Karpas-422 (cell line): ENCODE measurements around the gene TMEM40. TPM values are rescaled to one million over a fixed set of nuclear protein-coding genes. Genes with fewer than 3 reads are reported as not detected.
"Not testable (repeated sequence)": the region's sequence is repeated elsewhere in the genome, so short reads cannot be mapped to it uniquely, and the experiment has no call there.

Experiments used
- DNase-seq: peaks from one replicate; pipeline ENCODE4 v3.0.0-alpha.2; 2015
- H2AFZ ChIP-seq: fragments of 200-600 bp; sonication (generic); 2 replicates; pipeline ENCODE4 v1.6.1; 2014; ENCODE audit warnings: antibody characterized with exemption, low read length, mixed read lengths
- H3K27ac ChIP-seq: fragments of 200-600 bp; sonication (generic); 2 replicates; pipeline ENCODE4 v1.5.1; 2014; ENCODE audit warnings: mild to moderate bottlenecking, low read length, moderate library complexity
- H3K27me3 ChIP-seq: fragments of 200-600 bp; sonication (generic); 2 replicates; pipeline ENCODE4 v1.6.1; 2014; ENCODE audit warnings: low read length, mixed read lengths
- H3K36me3 ChIP-seq: fragments of 200-600 bp; sonication (generic); 2 replicates; pipeline ENCODE4 v1.6.1; 2014; ENCODE audit warnings: low read length, mixed read lengths; ENCODE audit not compliant: insufficient read depth
- H3K4me1 ChIP-seq: fragments of 200-600 bp; sonication (generic); 2 replicates; pipeline ENCODE4 v1.6.1; 2014; ENCODE audit warnings: mild to moderate bottlenecking, low read length, mixed read lengths
- H3K4me2 ChIP-seq: fragments of 200-600 bp; sonication (generic); 2 replicates; pipeline ENCODE4 v1.6.1; 2014; ENCODE audit warnings: low read length, low read depth, mild to moderate bottlenecking; ENCODE audit not compliant: poor library complexity, severe bottlenecking
- H3K4me3 ChIP-seq: fragments of 200-600 bp; sonication (generic); 2 replicates; pipeline ENCODE4 v1.5.1; 2014; ENCODE audit warnings: mild to moderate bottlenecking, antibody characterized with exemption, low read length, mixed read lengths
- H3K79me2 ChIP-seq: fragments of 200-600 bp; sonication (generic); 2 replicates; pipeline ENCODE4 v1.6.1; 2014; ENCODE audit warnings: mild to moderate bottlenecking, low read length, mixed read lengths
- H3K9ac ChIP-seq: fragments of 200-600 bp; sonication (generic); 2 replicates; pipeline ENCODE4 v1.6.0; 2014; ENCODE audit warnings: low read length
- H3K9me2 ChIP-seq: fragments of 200-600 bp; sonication (generic), shearing (Covaris generic); replicated peaks from 2 replicates; pipeline ENCODE4 v1.6.0; 2014; ENCODE audit warnings: mild to moderate bottlenecking, low read length, moderate library complexity; ENCODE audit not compliant: insufficient read depth
- H3K9me3 ChIP-seq: fragments of 300-700, 200-600 bp; sonication (generic); 2 replicates; pipeline ENCODE4 v1.6.1; 2014; ENCODE audit warnings: low read length, mixed read lengths
- H4K20me1 ChIP-seq: fragments of 200-600 bp; sonication (generic); 2 replicates; pipeline ENCODE4 v1.6.1; 2014; ENCODE audit warnings: mild to moderate bottlenecking, antibody characterized with exemption, low read length, low read depth; ENCODE audit not compliant: insufficient read depth
- total RNA-seq: library from RNA; depleted of rRNA; stranded (reverse); fragments of >200 nt; shearing (Covaris generic); gene quantifications from 2 replicates; pipeline ENCODE4 v1.2.3, GENCODE V29; 2014; ENCODE audit warnings: low replicate concordance

The TMEM40 gene
- total RNA-seq, 1 experiment from 2014 or later = 0.26 TPM

DNA sequence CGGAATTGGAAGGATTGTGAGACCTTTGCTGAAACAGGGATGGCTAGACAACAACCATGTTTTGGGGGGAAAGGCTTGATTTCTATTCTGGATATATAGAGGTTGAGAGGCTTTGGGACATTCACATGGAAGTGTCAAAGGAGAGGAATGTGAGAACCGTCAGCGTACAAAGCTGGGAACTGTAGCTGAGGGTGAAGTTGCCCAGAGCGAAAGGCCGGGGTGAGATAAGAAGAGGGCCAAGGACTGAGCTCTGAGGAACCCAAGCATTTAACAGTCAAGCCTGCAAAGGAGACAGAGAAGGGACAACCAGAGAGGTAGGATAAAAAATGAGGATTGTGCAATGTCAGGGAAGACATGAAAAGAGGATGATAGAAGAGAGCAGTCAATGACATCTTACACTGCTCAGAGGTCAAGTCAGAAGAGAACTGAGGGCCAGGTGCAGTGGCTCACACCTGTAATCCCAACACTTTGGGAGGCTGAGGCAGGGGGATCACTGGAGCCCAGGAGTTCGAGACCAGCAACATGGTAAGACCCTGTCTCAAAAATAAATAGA is 53.6 kb downstream of the TMEM40 start:
- H2AFZ ChIP-seq = no peak overlapping the region
- no peaks in the 10 kb centered on the region for H3K79me2 ChIP-seq
- H3K9ac ChIP-seq = no peak overlapping the region
- no peak overlapping the region for H3K4me2 ChIP-seq
- H3K4me1 ChIP-seq = peaks cover 10% of the 10 kb centered on the region
- H3K4me3 ChIP-seq = no peak overlapping the region
- no peaks in the 10 kb centered on the region for H3K36me3 ChIP-seq
- H3K9me2 ChIP-seq = no peaks in the 10 kb centered on the region
- DNase-seq = no peak
- H3K27ac ChIP-seq = no peak overlapping the region
- no peaks in the 10 kb centered on the region for H3K9me3 ChIP-seq
- H4K20me1 ChIP-seq = no peaks in the 10 kb centered on the region
- H3K27me3 ChIP-seq = no peaks in the 10 kb centered on the region

DNA sequence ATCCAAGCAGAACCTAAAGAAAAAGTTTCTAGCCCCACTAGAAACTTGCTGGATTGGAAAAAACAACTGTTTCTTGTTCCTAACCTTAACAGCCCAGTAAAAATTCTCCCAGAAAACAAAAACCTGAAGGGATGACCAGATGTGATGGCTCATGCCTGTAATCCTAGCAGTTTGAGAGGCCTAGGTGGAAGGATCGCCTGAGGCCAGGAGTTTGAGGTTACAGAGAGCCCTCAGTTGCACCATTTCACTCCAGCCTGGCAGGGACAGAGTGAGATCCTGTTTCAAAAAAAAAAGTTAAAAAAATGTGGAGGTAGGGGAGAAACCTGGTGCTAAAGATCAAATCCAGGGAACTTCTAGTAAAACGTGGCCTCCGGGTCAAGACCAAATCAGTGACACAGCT is 56.6 kb downstream of the TMEM40 start:
- H3K9me2 ChIP-seq = no peaks in the 10 kb centered on the region
- H3K79me2 ChIP-seq = no peaks in the 10 kb centered on the region
- no peaks in the 10 kb centered on the region for H4K20me1 ChIP-seq
- no peaks in the 10 kb centered on the region for H3K27me3 ChIP-seq
- no peak overlapping the region for H3K4me2 ChIP-seq
- no peak for DNase-seq
- H3K27ac ChIP-seq = no peak overlapping the region
- H3K4me3 ChIP-seq = no peak overlapping the region
- H2AFZ ChIP-seq = no peak overlapping the region
- H3K9ac ChIP-seq = no peak overlapping the region
- no peaks in the 10 kb centered on the region for H3K36me3 ChIP-seq
- no peaks in the 10 kb centered on the region for H3K4me1 ChIP-seq
- H3K9me3 ChIP-seq = no peaks in the 10 kb centered on the region

DNA sequence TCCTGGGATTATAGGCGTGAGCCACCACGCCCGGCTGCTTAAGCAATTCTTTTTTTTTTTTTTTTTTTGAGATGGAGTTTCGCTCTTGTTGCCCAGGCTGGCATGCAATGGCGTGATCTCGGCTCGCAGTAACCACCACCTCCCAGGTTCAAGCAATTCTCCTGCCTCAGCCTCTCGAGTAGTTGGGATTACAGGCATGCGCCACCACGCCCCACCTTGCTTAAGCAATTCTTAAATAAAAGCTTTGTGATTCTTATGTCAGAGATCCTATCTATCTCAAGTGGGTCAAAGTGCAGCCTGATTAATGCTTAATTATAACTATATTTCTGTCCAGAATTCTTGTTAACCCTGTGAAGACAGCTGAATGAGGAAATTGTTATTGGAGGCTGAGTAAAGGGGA is 57.5 kb downstream of the TMEM40 start:
- not testable (repeated sequence) for H3K4me2 ChIP-seq, H3K9me3 ChIP-seq, H3K36me3 ChIP-seq, DNase-seq, H3K27me3 ChIP-seq, H3K4me1 ChIP-seq, H4K20me1 ChIP-seq, H3K4me3 ChIP-seq, H2AFZ ChIP-seq, H3K27ac ChIP-seq, H3K9ac ChIP-seq, H3K79me2 ChIP-seq, H3K9me2 ChIP-seq

DNA sequence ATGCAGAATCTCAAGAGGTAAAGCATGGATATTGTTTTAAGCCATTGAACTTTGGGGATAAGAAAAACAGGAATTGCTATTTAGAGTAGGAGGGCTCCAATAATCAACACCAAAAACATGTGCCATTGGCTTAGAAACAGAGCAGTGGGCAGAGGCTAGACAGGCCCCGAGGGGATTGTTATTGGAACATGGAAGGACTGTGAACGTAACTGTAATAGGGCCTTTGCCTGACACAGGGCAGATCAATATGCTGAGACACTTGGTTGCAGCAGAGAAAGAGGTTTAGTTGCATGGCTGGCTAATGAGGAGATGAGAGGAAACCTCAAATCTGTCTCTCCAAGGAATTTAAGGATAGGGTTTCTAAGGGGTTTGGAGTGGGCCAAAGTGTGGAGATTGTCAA is 58.3 kb downstream of the TMEM40 start:
- Histone ChIP-seq H3K27ac (no peak overlapping the region), H3K9me3 (no peaks in the 10 kb centered on the region), H3K4me2 (no peak overlapping the region), H3K79me2 (no peaks in the 10 kb centered on the region), H3K4me3 (no peak overlapping the region), H3K27me3 (no peaks in the 10 kb centered on the region), H2AFZ (no peak overlapping the region), H3K4me1 (no peaks in the 10 kb centered on the region), H3K9me2 (no peaks in the 10 kb centered on the region), H4K20me1 (no peaks in the 10 kb centered on the region), H3K36me3 (no peaks in the 10 kb centered on the region), H3K9ac (no peak overlapping the region)
- no peak for DNase-seq

DNA sequence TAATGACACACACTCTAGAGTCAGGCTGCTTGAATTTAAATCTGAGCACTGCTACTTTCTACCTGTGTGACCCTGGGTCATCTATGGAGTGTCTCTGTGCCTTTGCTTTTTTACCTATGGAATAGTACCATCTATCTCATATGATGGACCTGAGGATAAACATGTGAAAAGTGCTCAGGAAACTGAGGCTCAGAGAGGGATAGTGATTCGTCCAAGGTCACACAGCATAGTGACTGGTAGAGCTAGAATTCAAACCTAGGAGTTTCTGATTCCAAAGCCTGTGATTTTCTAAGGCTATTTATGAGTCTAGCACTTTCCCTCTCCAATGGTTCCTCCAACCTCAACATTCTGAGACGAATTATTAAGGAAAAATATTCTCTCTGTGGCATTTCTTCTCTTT is 63.1 kb downstream of the TMEM40 start:
- Histone ChIP-seq H3K27ac (no peak overlapping the region), H3K4me1 (no peaks in the 10 kb centered on the region), H4K20me1 (no peaks in the 10 kb centered on the region), H2AFZ (no peak overlapping the region), H3K4me3 (no peak overlapping the region), H3K9me2 (no peaks in the 10 kb centered on the region), H3K36me3 (no peaks in the 10 kb centered on the region), H3K9ac (no peak overlapping the region), H3K27me3 (no peaks in the 10 kb centered on the region), H3K4me2 (no peak overlapping the region), H3K79me2 (no peaks in the 10 kb centered on the region), H3K9me3 (no peaks in the 10 kb centered on the region)
- DNase-seq = no peak

DNA sequence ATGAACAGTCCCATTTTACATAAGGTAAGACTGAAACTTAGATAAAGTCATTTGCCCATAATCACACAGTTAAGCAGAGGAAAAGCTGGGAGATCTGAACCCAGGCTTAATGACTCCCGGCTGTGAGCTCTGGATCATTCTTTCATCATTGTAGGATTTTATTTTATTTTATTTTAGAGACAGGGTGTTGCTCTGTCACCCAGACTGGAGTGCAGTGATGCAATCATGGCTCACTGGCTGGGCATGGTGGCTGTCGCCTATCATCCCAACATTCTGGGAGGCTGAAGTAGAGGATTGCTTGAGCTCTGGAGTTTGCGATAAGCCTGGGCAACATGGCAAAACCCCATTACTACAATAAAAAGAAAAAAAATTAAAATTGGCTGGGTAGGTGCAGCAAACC is 63.9 kb downstream of the TMEM40 start:
- no peak overlapping the region for H3K4me2 ChIP-seq
- H3K9me2 ChIP-seq = no peaks in the 10 kb centered on the region
- H2AFZ ChIP-seq = no peak overlapping the region
- no peak overlapping the region for H3K9ac ChIP-seq
- no peaks in the 10 kb centered on the region for H3K9me3 ChIP-seq
- no peaks in the 10 kb centered on the region for H3K27me3 ChIP-seq
- peak; percentile 19 for DNase-seq
- no peaks in the 10 kb centered on the region for H4K20me1 ChIP-seq
- no peak overlapping the region for H3K27ac ChIP-seq
- H3K4me1 ChIP-seq = no peaks in the 10 kb centered on the region
- H3K79me2 ChIP-seq = no peaks in the 10 kb centered on the region
- H3K4me3 ChIP-seq = no peak overlapping the region
- H3K36me3 ChIP-seq = no peaks in the 10 kb centered on the region

DNA sequence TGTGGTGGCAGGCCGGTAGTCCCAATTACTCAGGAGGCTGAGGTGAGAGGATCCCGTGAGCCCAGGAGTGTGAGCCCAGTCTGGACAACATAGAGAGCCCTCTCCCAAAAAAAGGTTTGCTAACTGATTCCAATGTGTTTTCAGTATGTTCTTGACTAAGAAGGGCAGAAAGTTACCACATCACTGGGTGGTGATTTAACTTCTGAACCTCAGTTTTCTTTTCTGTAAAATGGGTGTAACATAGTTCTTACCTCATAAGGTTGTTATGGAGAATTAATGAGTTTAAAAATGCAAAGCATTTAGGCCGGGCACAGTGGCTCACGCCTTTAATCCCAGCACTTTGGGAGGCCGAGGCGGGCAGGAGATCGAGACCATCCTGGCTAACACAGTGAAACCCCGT is 66.6 kb downstream of the TMEM40 start:
- H2AFZ ChIP-seq = no peak overlapping the region
- no peaks in the 10 kb centered on the region for H3K9me3 ChIP-seq
- H3K27me3 ChIP-seq = no peaks in the 10 kb centered on the region
- H3K4me3 ChIP-seq = no peak overlapping the region
- H3K4me2 ChIP-seq = no peak overlapping the region
- DNase-seq = no peak
- H3K79me2 ChIP-seq = no peaks in the 10 kb centered on the region
- H4K20me1 ChIP-seq = no peaks in the 10 kb centered on the region
- no peaks in the 10 kb centered on the region for H3K36me3 ChIP-seq
- H3K4me1 ChIP-seq = no peaks in the 10 kb centered on the region
- H3K9ac ChIP-seq = no peak overlapping the region
- H3K9me2 ChIP-seq = no peaks in the 10 kb centered on the region
- no peak overlapping the region for H3K27ac ChIP-seq

DNA sequence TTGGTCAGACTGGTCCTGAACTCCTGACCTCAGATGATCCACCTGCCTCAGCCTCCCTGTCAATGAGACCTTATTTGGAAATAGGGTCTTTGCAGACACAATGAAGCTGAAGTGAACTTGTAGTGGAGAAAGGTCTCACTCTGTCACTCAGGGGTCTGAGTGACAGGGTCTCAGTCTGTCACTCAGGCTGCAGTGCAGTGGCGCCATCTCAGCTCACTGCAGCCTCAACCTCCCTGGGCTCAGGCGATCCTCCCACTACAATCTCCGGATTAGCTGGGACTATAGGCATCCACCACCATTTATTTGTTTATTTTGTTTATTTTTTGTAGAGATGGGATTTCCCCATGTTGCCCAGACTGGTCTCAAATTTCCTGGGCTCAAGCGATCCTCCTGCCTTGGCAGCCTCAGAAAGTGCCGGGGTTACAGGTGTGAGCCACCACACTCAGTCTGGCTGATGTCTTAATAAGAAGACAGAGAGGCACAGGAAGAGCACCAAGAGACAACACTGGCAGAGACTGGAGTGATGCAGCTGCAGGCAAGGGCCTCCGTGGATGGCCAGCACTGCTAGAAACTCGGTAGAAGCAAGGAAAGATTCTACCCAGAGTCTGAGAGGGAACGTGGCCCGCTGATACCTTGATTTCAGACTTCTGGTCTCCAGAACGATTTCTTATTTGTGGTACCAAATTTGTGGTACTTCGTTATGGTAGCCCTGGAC is 68.9 kb downstream of the TMEM40 start:
- Histone ChIP-seq H3K4me2 (no peak overlapping the region), H4K20me1 (no peaks in the 10 kb centered on the region), H3K79me2 (no peaks in the 10 kb centered on the region), H3K9me3 (no peaks in the 10 kb centered on the region), H3K4me1 (no peaks in the 10 kb centered on the region), H3K27me3 (no peaks in the 10 kb centered on the region), H3K9me2 (no peaks in the 10 kb centered on the region), H3K9ac (no peak overlapping the region), H3K4me3 (no peak overlapping the region), H2AFZ (no peak overlapping the region), H3K36me3 (no peaks in the 10 kb centered on the region), H3K27ac (no peak overlapping the region)
- no peak for DNase-seq
